ENCODE data around the gene CMSS1.

DNA sequence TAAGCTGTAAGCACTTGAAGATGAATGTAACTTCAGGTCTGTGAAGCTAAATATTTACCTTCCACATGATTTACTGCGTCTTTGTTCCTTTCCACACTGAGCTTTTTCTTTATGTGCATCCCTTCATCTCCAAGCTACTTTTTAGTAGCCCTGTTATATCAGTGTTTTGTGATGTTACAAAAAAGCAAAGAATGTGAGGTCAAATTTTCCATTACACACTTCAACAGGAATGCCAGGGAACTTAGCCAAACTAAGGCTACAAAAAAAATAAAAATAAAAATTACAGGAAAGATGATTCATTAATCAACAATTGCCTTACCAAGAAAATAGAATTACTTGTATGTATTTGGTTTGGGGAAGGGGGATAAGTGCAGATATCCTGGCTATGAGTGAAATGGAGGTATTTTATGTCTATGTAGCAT, 223.7 kb downstream of the CMSS1 start:
- TF ChIP-seq SUZ12 (IDR thresholded peaks at IDR 0.05; ENCODE audit: extremely low read depth, insufficient read depth, insufficient read length) (no peak), YY1 (IDR thresholded peaks at IDR 0.05; ENCODE audit: insufficient read depth, insufficient read length) (no peak), ZNF274 (IDR thresholded peaks at IDR 0.05; ENCODE audit: low read depth, low read length) (no peak)
